Parathyroid adenoma (tissue), 2 donors: ENCODE measurements around the gene COA7.
A peak's percentile ranks its signal among the peaks of the same experiment; 100 is the strongest.
"Not testable (repeated sequence)": the region's sequence is repeated elsewhere in the genome, so short reads cannot be mapped to it uniquely, and the experiment has no call there.

Source experiments
- H2AFZ ChIP-seq: fragments of 300-600 bp; sonication (generic); one replicate; pipeline ENCODE4 v1.7.0; 2017; ENCODE audit warnings: antibody characterized with exemption, mild to moderate bottlenecking
- H3K27ac ChIP-seq: fragments of 300-600 bp; sonication (generic); one replicate; pipeline ENCODE4 v1.7.0; 2017
- H3K27me3 ChIP-seq: fragments of 300-600 bp; sonication (generic); one replicate; pipeline ENCODE4 v1.7.0; 2017; ENCODE audit warnings: low read length; ENCODE audit not compliant: control insufficient read depth, insufficient read depth
- H3K36me3 ChIP-seq: fragments of 300-600 bp; sonication (generic); one replicate; pipeline ENCODE4 v1.7.0; 2017; ENCODE audit warnings: low read length; ENCODE audit not compliant: control insufficient read depth, insufficient read depth
- H3K4me1 ChIP-seq: fragments of 300-600 bp; sonication (generic); one replicate; pipeline ENCODE4 v1.7.0; 2017; ENCODE audit warnings: control low read depth
- H3K4me2 ChIP-seq: fragments of 300-600 bp; sonication (generic); one replicate; pipeline ENCODE4 v1.7.0; 2017; ENCODE audit warnings: low read length
- H3K4me3 ChIP-seq: fragments of 300-600 bp; sonication (generic); one replicate; pipeline ENCODE4 v1.7.0; 2017; ENCODE audit warnings: low read depth, low read length
- H3K79me2 ChIP-seq: fragments of 300-600 bp; sonication (generic); one replicate; pipeline ENCODE4 v1.7.0; 2017; ENCODE audit warnings: control low read depth
- H3K9ac ChIP-seq: fragments of 300-600 bp; sonication (generic); one replicate; pipeline ENCODE4 v1.7.0; 2017; ENCODE audit warnings: mild to moderate bottlenecking
- H3K9me3 ChIP-seq: fragments of 300-600 bp; sonication (generic); one replicate; pipeline ENCODE4 v1.7.0; 2017; ENCODE audit warnings: low read length; ENCODE audit not compliant: control insufficient read depth
- CTCF ChIP-seq: fragments of 300-600 bp; sonication (generic); IDR thresholded peaks from one replicate; pipeline ENCODE4 v1.7.0; 2017; ENCODE audit warnings: antibody characterized with exemption, mild to moderate bottlenecking
- donor health status: primary hyperparathyroidism.

The COA7 gene

GRCh38 chr1:52686261-52686751 lies 11.8 kb downstream of the COA7 start:
- peak; percentile 66 for TF ChIP-seq CTCF
- H3K27ac ChIP-seq, H3K79me2 ChIP-seq: not testable (repeated sequence)

GRCh38 chr1:52684545-52684944 lies 13.6 kb downstream of the COA7 start:
- no peaks in the 10 kb centered on the region for H3K79me2 ChIP-seq
- H3K36me3 ChIP-seq = no peaks in the 10 kb centered on the region
- H3K4me1 ChIP-seq = no peaks in the 10 kb centered on the region
- H3K9me3 ChIP-seq = no peaks in the 10 kb centered on the region
- no peaks in the 10 kb centered on the region for H3K27me3 ChIP-seq
- no peak for TF ChIP-seq CTCF
- no peak overlapping the region for H2AFZ ChIP-seq
- no peak overlapping the region for H3K9ac ChIP-seq
- no peak overlapping the region for H3K27ac ChIP-seq
- H3K4me2 ChIP-seq = no peak overlapping the region
- no peak overlapping the region for H3K4me3 ChIP-seq

More at GRCh38 chr1:52686261-52686751, 11.8 kb downstream of the COA7 start:
- not testable (repeated sequence) for H3K27me3 ChIP-seq, H3K4me3 ChIP-seq, H3K9ac ChIP-seq, H2AFZ ChIP-seq, H3K4me2 ChIP-seq, H3K36me3 ChIP-seq, H3K9me3 ChIP-seq, H3K4me1 ChIP-seq

- H3K36me3 ChIP-seq = no peaks in the 10 kb centered on the region
- no peak overlapping the region for H3K9ac ChIP-seq
- H3K4me3 ChIP-seq = no peak overlapping the region
- TF ChIP-seq CTCF = no peak
- no peak overlapping the region for H3K4me2 ChIP-seq
- no peaks in the 10 kb centered on the region for H3K9me3 ChIP-seq
- H3K27me3 ChIP-seq = no peaks in the 10 kb centered on the region
- H3K27ac ChIP-seq = no peak overlapping the region
- H2AFZ ChIP-seq = no peak overlapping the region
- H3K4me1 ChIP-seq = no peaks in the 10 kb centered on the region
- no peaks in the 10 kb centered on the region for H3K79me2 ChIP-seq
Measured at GRCh38 chr1:52683367-52683940, 14.7 kb downstream of the COA7 start.

- TF ChIP-seq CTCF = no peak
- no peaks in the 10 kb centered on the region for H3K79me2 ChIP-seq
- H3K4me3 ChIP-seq = no peak overlapping the region
- H3K4me2 ChIP-seq = no peak overlapping the region
- H3K27ac ChIP-seq = no peak overlapping the region
- no peaks in the 10 kb centered on the region for H3K27me3 ChIP-seq
- no peak overlapping the region for H2AFZ ChIP-seq
- H3K9me3 ChIP-seq = no peaks in the 10 kb centered on the region
- no peaks in the 10 kb centered on the region for H3K4me1 ChIP-seq
- H3K9ac ChIP-seq = no peak overlapping the region
- no peaks in the 10 kb centered on the region for H3K36me3 ChIP-seq
Measured at GRCh38 chr1:52681136-52681535, 17.0 kb downstream of the COA7 start.

- H2AFZ ChIP-seq = no peak overlapping the region
- H3K4me2 ChIP-seq = no peak overlapping the region
- no peaks in the 10 kb centered on the region for H3K27me3 ChIP-seq
- no peak overlapping the region for H3K9ac ChIP-seq
- H3K4me1 ChIP-seq = no peaks in the 10 kb centered on the region
- no peak for TF ChIP-seq CTCF
- no peaks in the 10 kb centered on the region for H3K36me3 ChIP-seq
- no peak overlapping the region for H3K27ac ChIP-seq
- no peaks in the 10 kb centered on the region for H3K79me2 ChIP-seq
- H3K4me3 ChIP-seq = no peak overlapping the region
- no peaks in the 10 kb centered on the region for H3K9me3 ChIP-seq
Measured at GRCh38 chr1:52680353-52680752, 17.8 kb downstream of the COA7 start.
